ENCODE measurements around the gene AKAP1. TPM values are rescaled to one million over a fixed set of nuclear protein-coding genes. Genes with fewer than 3 reads are reported as not detected.

The AKAP1 gene
- total RNA-seq, 2 experiments from 2014 or later = 41.8 to 49.0 TPM

- no peak overlapping the region for H3K27ac ChIP-seq (ENCODE audit: low read depth, low read length, poor library complexity, severe bottlenecking)
- H3K4me3 ChIP-seq (ENCODE audit: low read depth, low read length, poor library complexity, severe bottlenecking) = no peak overlapping the region
- POLR2A ChIA-PET = no interaction called here
- no peak for DNase-seq (ENCODE audit: low spot score)
- H3K9me2 ChIP-seq (ENCODE audit: insufficient read depth, low read length) = no peaks in the 10 kb centered on the region
- no peaks in the 10 kb centered on the region for H4K20me1 ChIP-seq (ENCODE audit: insufficient read depth, low read length)
- H3K79me2 ChIP-seq (ENCODE audit: insufficient read depth, low read depth, low read length) = no peaks in the 10 kb centered on the region
- H3K4me1 ChIP-seq (ENCODE audit: insufficient read depth, low read length, poor library complexity, severe bottlenecking) = peaks cover 14% of the 10 kb centered on the region
- 0 out of 2 replicates have a peak, but pooled peaks cover under 1% of the 10 kb centered on the region for H3K9me3 ChIP-seq (ENCODE audit: low read length)
- CTCF ChIA-PET (ENCODE audit: unreplicated experiment) = no interaction called here
- H3K4me2 ChIP-seq (ENCODE audit: low read length) = no peak overlapping the region
- intact Hi-C loops (cut with micrococcal nuclease; ENCODE audit: unreplicated experiment) = no loop called here
- no peaks in the 10 kb centered on the region for H3K36me3 ChIP-seq (ENCODE audit: insufficient read depth, low read length)
- no peak for TF ChIP-seq EZH2phosphoT487 (IDR thresholded peaks at IDR 0.05; ENCODE audit: borderline replicate concordance, low read depth, low read length)
- TF ChIP-seq CTCF (conservative IDR thresholded peaks at IDR 0.05; ENCODE audit: low read length) = no peak
- no peak overlapping the region for H2AFZ ChIP-seq (ENCODE audit: low read length)
- BruUV-seq (replicated peaks) = no TSS peak
Measured at GRCh38 chr17:57050306-57050705, 34.7 kb upstream of the AKAP1 start.

GRCh38 chr17:57051886-57052361 is 33.1 kb upstream of the AKAP1 start:
- Histone ChIP-seq H3K27ac (ENCODE audit: low read depth, low read length, poor library complexity, severe bottlenecking) (no peak overlapping the region), H3K36me3 (ENCODE audit: insufficient read depth, low read length) (no peaks in the 10 kb centered on the region), H3K9me2 (ENCODE audit: insufficient read depth, low read length) (no peaks in the 10 kb centered on the region), H4K20me1 (ENCODE audit: insufficient read depth, low read length) (no peaks in the 10 kb centered on the region), H3K4me2 (ENCODE audit: low read length) (no peak overlapping the region), H3K79me2 (ENCODE audit: insufficient read depth, low read depth, low read length) (no peaks in the 10 kb centered on the region), H2AFZ (ENCODE audit: low read length) (no peak overlapping the region), H3K9me3 (ENCODE audit: low read length) (0 out of 2 replicates have a peak, but pooled peaks cover 4% of the 10 kb centered on the region), H3K4me1 (ENCODE audit: insufficient read depth, low read length, poor library complexity, severe bottlenecking) (peaks cover 14% of the 10 kb centered on the region), H3K4me3 (ENCODE audit: low read depth, low read length, poor library complexity, severe bottlenecking) (no peak overlapping the region)
- no peak for DNase-seq (ENCODE audit: low spot score)
- ChIA-PET CTCF (ENCODE audit: unreplicated experiment) (no interaction called here), POLR2A (interaction anchor here (0.5 kb wide), 1 partner anchor 186 kb away, joined by 3 read pairs; no protein-coding TSS in a partner anchor)
- no TSS peak for BruUV-seq (replicated peaks)
- intact Hi-C loops (cut with micrococcal nuclease; ENCODE audit: unreplicated experiment) = no loop called here
- TF ChIP-seq CTCF (conservative IDR thresholded peaks at IDR 0.05; ENCODE audit: low read length) = no peak
- no peak for TF ChIP-seq EZH2phosphoT487 (IDR thresholded peaks at IDR 0.05; ENCODE audit: borderline replicate concordance, low read depth, low read length)

- intact Hi-C loops (cut with micrococcal nuclease; ENCODE audit: unreplicated experiment) = no loop called here
- Histone ChIP-seq H3K4me1 (ENCODE audit: insufficient read depth, low read length, poor library complexity, severe bottlenecking) (no peaks in the 10 kb centered on the region), H3K27ac (ENCODE audit: low read depth, low read length, poor library complexity, severe bottlenecking) (no peak overlapping the region), H3K9me3 (ENCODE audit: low read length) (no peaks in the 10 kb centered on the region), H3K4me2 (ENCODE audit: low read length) (no peak overlapping the region), H4K20me1 (ENCODE audit: insufficient read depth, low read length) (no peaks in the 10 kb centered on the region), H2AFZ (ENCODE audit: low read length) (no peak overlapping the region), H3K9me2 (ENCODE audit: insufficient read depth, low read length) (no peaks in the 10 kb centered on the region), H3K4me3 (ENCODE audit: low read depth, low read length, poor library complexity, severe bottlenecking) (no peak overlapping the region), H3K79me2 (ENCODE audit: insufficient read depth, low read depth, low read length) (no peaks in the 10 kb centered on the region), H3K36me3 (ENCODE audit: insufficient read depth, low read length) (no peaks in the 10 kb centered on the region)
- TF ChIP-seq EZH2phosphoT487 (IDR thresholded peaks at IDR 0.05; ENCODE audit: borderline replicate concordance, low read depth, low read length) = no peak
- TF ChIP-seq CTCF (conservative IDR thresholded peaks at IDR 0.05; ENCODE audit: low read length) = no peak
- CTCF ChIA-PET (ENCODE audit: unreplicated experiment) = no interaction called here
- POLR2A ChIA-PET = no interaction called here
- DNase-seq (ENCODE audit: low spot score) = no peak
- no TSS peak for BruUV-seq (replicated peaks)
Measured at GRCh38 chr17:57062865-57063264, 22.2 kb upstream of the AKAP1 start.
